Measurements from ENCODE around the gene STK39.

DNA sequence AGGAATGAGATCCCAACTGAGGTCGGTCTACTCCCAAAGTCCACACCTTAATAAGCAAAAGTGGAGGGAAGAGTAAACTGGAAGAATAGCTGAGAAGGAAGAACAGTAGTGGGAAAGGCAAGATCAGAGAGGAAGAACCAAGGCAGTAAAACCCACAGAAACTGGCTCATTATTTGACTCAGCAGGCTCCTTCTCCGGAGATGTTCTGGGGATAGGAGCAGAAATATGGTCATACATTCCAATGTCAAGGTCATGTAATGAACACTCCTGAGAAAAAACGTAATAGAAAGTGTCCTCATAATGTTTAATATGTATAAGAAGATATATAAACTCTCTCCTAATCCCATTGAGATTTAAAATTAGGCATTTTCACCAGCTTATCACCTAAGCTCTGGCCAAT, 39.5 kb downstream of the STK39 start:
- TF ChIP-seq POLR2AphosphoS5 (IDR thresholded peaks at IDR 0.05) (no peak), POLR2A (IDR thresholded peaks at IDR 0.05) (no peak)
- TF ChIP-seq, protein P1, sequence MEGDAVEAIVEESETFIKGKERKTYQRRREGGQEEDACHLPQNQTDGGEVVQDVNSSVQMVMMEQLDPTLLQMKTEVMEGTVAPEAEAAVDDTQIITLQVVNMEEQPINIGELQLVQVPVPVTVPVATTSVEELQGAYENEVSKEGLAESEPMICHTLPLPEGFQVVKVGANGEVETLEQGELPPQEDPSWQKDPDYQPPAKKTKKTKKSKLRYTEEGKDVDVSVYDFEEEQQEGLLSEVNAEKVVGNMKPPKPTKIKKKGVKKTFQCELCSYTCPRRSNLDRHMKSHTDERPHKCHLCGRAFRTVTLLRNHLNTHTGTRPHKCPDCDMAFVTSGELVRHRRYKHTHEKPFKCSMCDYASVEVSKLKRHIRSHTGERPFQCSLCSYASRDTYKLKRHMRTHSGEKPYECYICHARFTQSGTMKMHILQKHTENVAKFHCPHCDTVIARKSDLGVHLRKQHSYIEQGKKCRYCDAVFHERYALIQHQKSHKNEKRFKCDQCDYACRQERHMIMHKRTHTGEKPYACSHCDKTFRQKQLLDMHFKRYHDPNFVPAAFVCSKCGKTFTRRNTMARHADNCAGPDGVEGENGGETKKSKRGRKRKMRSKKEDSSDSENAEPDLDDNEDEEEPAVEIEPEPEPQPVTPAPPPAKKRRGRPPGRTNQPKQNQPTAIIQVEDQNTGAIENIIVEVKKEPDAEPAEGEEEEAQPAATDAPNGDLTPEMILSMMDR (IDR thresholded peaks at IDR 0.05), result no peak
